IMR-90 (cell line): Measurements from ENCODE around the gene CYYR1. TPM values are rescaled to one million over a fixed set of nuclear protein-coding genes. Genes with fewer than 3 reads are reported as not detected.

Source experiments
- ATAC-seq: fragments of 200-7000 bp; cut with Tn5 transposase; 2 replicates; pipeline ENCODE4 v1.9.1; 2020; ENCODE audit warnings: low read depth, mild to moderate bottlenecking, moderate library complexity
- BruUV-seq: library from RNA; stranded (reverse); fragments of 400-500 nt; replicated peaks from 2 replicates; lab custom pipeline; 2021; lab: Mats Ljungman, UMichigan
- CTCF ChIA-PET: fragments of 300-600 bp; formaldehyde crosslinking; extraction: SDS; loops from one replicate; lab custom pipeline; 2021; ENCODE audit warnings: antibody characterized with exemption; lab: Yijun Ruan, JAX
- POLR2A ChIA-PET: fragments of 300-600 bp; sonication (Branson Sonifier 250); formaldehyde crosslinking; loops from one replicate; lab custom pipeline; 2022; ENCODE audit warnings: antibody characterized with exemption; ENCODE audit not compliant: unreplicated experiment; lab: Charles Lee
- DNase-seq: peaks from one replicate; pipeline ENCODE4 v3.0.0; 2013
- H2AFZ ChIP-seq: replicated peaks from 2 replicates; pipeline ENCODE3; 2013; ENCODE audit warnings: low read length, mild to moderate bottlenecking; ENCODE audit not compliant: poor library complexity
- H2AK5ac ChIP-seq: 2 replicates; pipeline ENCODE4 v1.6.1; 2013; ENCODE audit warnings: low read depth, low read length, inconsistent platforms
- H2AK9ac ChIP-seq: replicated peaks from 2 replicates; pipeline ENCODE3; 2013; ENCODE audit warnings: mild to moderate bottlenecking, low read depth, low read length, moderate library complexity; ENCODE audit not compliant: poor library complexity
- H2BK120ac ChIP-seq: 2 replicates; pipeline ENCODE4 v1.6.1; 2013; ENCODE audit warnings: low read depth, low read length, inconsistent platforms
- H2BK15ac ChIP-seq: 3 replicates; pipeline ENCODE4 v1.6.1; 2013; ENCODE audit warnings: low read depth, low read length, inconsistent platforms
- H2BK20ac ChIP-seq: 2 replicates; pipeline ENCODE4 v1.6.1; 2013; ENCODE audit warnings: low read depth, mild to moderate bottlenecking, inconsistent platforms, low read length, moderate library complexity
- H2BK5ac ChIP-seq: 2 replicates; pipeline ENCODE4 v1.6.1; 2013; ENCODE audit warnings: mild to moderate bottlenecking, low read depth, low read length, inconsistent platforms; ENCODE audit not compliant: poor library complexity, severe bottlenecking
- H3K14ac ChIP-seq: replicated peaks from 2 replicates; pipeline ENCODE4 v1.6.1; 2013; ENCODE audit warnings: low read depth, low read length, inconsistent platforms
- H3K18ac ChIP-seq: 2 replicates; pipeline ENCODE4 v1.6.1; 2013; ENCODE audit warnings: low read depth, low read length, control low read depth
- H3K23ac ChIP-seq: 2 replicates; pipeline ENCODE4 v1.6.1; 2013; ENCODE audit warnings: low read depth, low read length, inconsistent platforms
- H3K27ac ChIP-seq: 2 replicates; pipeline ENCODE4 v1.5.1; 2013; ENCODE audit warnings: mild to moderate bottlenecking, control low read depth, low read length; ENCODE audit not compliant: insufficient read depth
- H3K27me3 ChIP-seq: 2 replicates; pipeline ENCODE4 v1.6.1; 2013; ENCODE audit warnings: low read length; ENCODE audit not compliant: control insufficient read depth, insufficient read depth
- H3K36me3 ChIP-seq: 2 replicates; pipeline ENCODE4 v1.6.1; 2013; ENCODE audit warnings: low read length, mixed read lengths; ENCODE audit not compliant: control insufficient read depth, insufficient read depth
- H3K4ac ChIP-seq: 2 replicates; pipeline ENCODE4 v1.6.1; 2013; ENCODE audit warnings: low read depth, low read length, inconsistent platforms
- H3K4me1 ChIP-seq: 2 replicates; pipeline ENCODE4 v1.6.1; 2013; ENCODE audit warnings: low read length, mixed read lengths; ENCODE audit not compliant: control insufficient read depth, insufficient read depth
- H3K4me2 ChIP-seq: 2 replicates; pipeline ENCODE4 v1.6.1; 2013; ENCODE audit warnings: low read depth, mild to moderate bottlenecking, control low read depth, low read length, moderate library complexity
- H3K4me3 ChIP-seq: 2 replicates; pipeline ENCODE4 v1.5.1; 2013; ENCODE audit warnings: low read depth, mild to moderate bottlenecking, control low read depth, low read length, moderate library complexity; ENCODE audit not compliant: insufficient read depth
- H3K56ac ChIP-seq: 2 replicates; pipeline ENCODE4 v1.6.1; 2013; ENCODE audit warnings: low read length, inconsistent platforms; ENCODE audit not compliant: insufficient read depth; ENCODE audit errors: extremely low read depth
- H3K79me1 ChIP-seq, 2 experiments: 2 replicates each; pipeline ENCODE4 v1.6.1; 2013; ENCODE audit warnings: low read length in 2 of 2, inconsistent platforms in 1 of 2, low read depth in 1 of 2
- H3K9ac ChIP-seq: 2 replicates; pipeline ENCODE4 v1.6.1; 2013; ENCODE audit warnings: low read depth, low read length, control low read depth
- H3K9me1 ChIP-seq: 2 replicates; pipeline ENCODE4 v1.6.1; 2013; ENCODE audit warnings: low read length, inconsistent platforms; ENCODE audit not compliant: insufficient read depth
- H3K9me3 ChIP-seq: 2 replicates; pipeline ENCODE4 v1.6.1; 2013; ENCODE audit warnings: low read length; ENCODE audit not compliant: control insufficient read depth, insufficient read depth
- H4K20me1 ChIP-seq: 2 replicates; pipeline ENCODE4 v1.6.1; 2013; ENCODE audit warnings: low read length, inconsistent platforms; ENCODE audit not compliant: insufficient read depth
- H4K5ac ChIP-seq: 2 replicates; pipeline ENCODE4 v1.6.1; 2013; ENCODE audit warnings: mild to moderate bottlenecking, low read depth, low read length, control low read depth
- H4K8ac ChIP-seq, 2 experiments: 2 replicates each; pipeline ENCODE4 v1.6.1; 2013; ENCODE audit warnings: low read depth in 2 of 2, low read length in 2 of 2, control low read depth in 1 of 2, inconsistent platforms in 1 of 2
- H4K91ac ChIP-seq: 2 replicates; pipeline ENCODE4 v1.6.1; 2013; ENCODE audit warnings: low read depth, low read length, inconsistent platforms; ENCODE audit not compliant: insufficient read depth
- BHLHE40 ChIP-seq: fragments of 150-350 bp; IDR thresholded peaks from 2 replicates; pipeline ENCODE4 v1.6.1; 2016; ENCODE audit warnings: mild to moderate bottlenecking, low read depth, low read length
- CEBPB ChIP-seq: IDR thresholded peaks from 2 replicates; pipeline ENCODE4 v1.6.1; 2012; ENCODE audit warnings: low read depth, low read length, improper control_type of control experiment
- CHD1 ChIP-seq: IDR thresholded peaks from 2 replicates; pipeline ENCODE4 v1.6.1; 2012; ENCODE audit warnings: low read depth, low read length, improper control_type of control experiment
- CTCF ChIP-seq: conservative IDR thresholded peaks from 2 replicates; pipeline ENCODE4 v1.5.1; 2012; ENCODE audit warnings: mild to moderate bottlenecking, low read depth, low read length, improper control_type of control experiment
- FOS ChIP-seq: fragments of 150-350 bp; IDR thresholded peaks from 2 replicates; pipeline ENCODE4 v1.6.1; 2016; ENCODE audit warnings: low read depth, low read length
- MAFK ChIP-seq: IDR thresholded peaks from 2 replicates; pipeline ENCODE4 v1.6.1; 2012; ENCODE audit warnings: low read depth, low read length, improper control_type of control experiment
- MAZ ChIP-seq: IDR thresholded peaks from 2 replicates; pipeline ENCODE4 v1.6.1; 2012; ENCODE audit warnings: low read depth, mild to moderate bottlenecking, low read length, improper control_type of control experiment, moderate library complexity, borderline replicate concordance
- MXI1 ChIP-seq: IDR thresholded peaks from 2 replicates; pipeline ENCODE4 v1.6.1; 2012; ENCODE audit warnings: low read depth, mild to moderate bottlenecking, low read length, moderate library complexity, borderline replicate concordance
- NFE2L2 ChIP-seq: fragments of 150-350 bp; IDR thresholded peaks from 2 replicates; pipeline ENCODE4 v1.6.1; 2016; ENCODE audit warnings: low read depth, mild to moderate bottlenecking, low read length
- POLR2A ChIP-seq: IDR thresholded peaks from 2 replicates; pipeline ENCODE4 v1.6.1; 2012; ENCODE audit warnings: mild to moderate bottlenecking, low read depth, low read length
- RAD21 ChIP-seq: IDR thresholded peaks from 2 replicates; pipeline ENCODE4 v1.6.1; 2012; ENCODE audit warnings: low read length, improper control_type of control experiment
- RCOR1 ChIP-seq: IDR thresholded peaks from 2 replicates; pipeline ENCODE4 v1.6.1; 2012; ENCODE audit warnings: mild to moderate bottlenecking, low read length, improper control_type of control experiment; ENCODE audit not compliant: insufficient replicate concordance
- RFX5 ChIP-seq: IDR thresholded peaks from 2 replicates; pipeline ENCODE4 v1.8.0; 2012; ENCODE audit warnings: low read depth, mild to moderate bottlenecking, low read length, moderate library complexity
- SMC3 ChIP-seq: fragments of 150-350 bp; IDR thresholded peaks from 2 replicates; pipeline ENCODE4 v1.6.1; 2016; ENCODE audit warnings: low read depth, mild to moderate bottlenecking, antibody characterized with exemption, low read length, moderate library complexity
- WGBS, 2 experiments: methylation state at CpG; one replicate each; pipeline versions ENCODE4 v1.1.5 to v1.1.7; 2013; ENCODE audit warnings: missing lambda C conversion rate in 2 of 2; ENCODE audit not compliant: insufficient read length in 1 of 2; ENCODE audit errors: extremely low coverage in 2 of 2; 5-methylcytosine and 5-hydroxymethylcytosine counted together
- dilution Hi-C: fragments of 300-500 bp; cut with HindIII; formaldehyde crosslinking; loops from one replicate; pipeline ENCODE4 v1.14.3; 2018; ENCODE audit warnings: low sequenced_read_pairs; ENCODE audit not compliant: unreplicated experiment
- in situ Hi-C: fragments of 300-500 bp; cut with MboI; formaldehyde crosslinking; loops from 3 replicates; pipeline ENCODE4 v1.14.3; 2019; ENCODE audit warnings: low sequenced_read_pairs, inconsistent platforms, mixed read lengths
- intact Hi-C: fragments of 100-400 bp; cut with micrococcal nuclease; formaldehyde crosslinking; loops from 2 replicates; pipeline ENCODE4 v1.10.0; 2022
- polyA plus RNA-seq, 3 experiments: library from polyadenylated mRNA; depleted of rRNA; stranded (reverse); fragments of >200 nt; gene quantifications; 2 replicates each; pipeline ENCODE4 v1.2.3, GENCODE V29; 2012; ENCODE audit warnings: low replicate concordance in 1 of 3
- total RNA-seq: library from RNA; depleted of rRNA; stranded (reverse); fragments of >200 nt; gene quantifications from 2 replicates; pipeline ENCODE4 v1.2.3, GENCODE V29; 2012
- TF ChIP-seq, protein P1 (sequence below): fragments of 150-350 bp; IDR thresholded peaks from 2 replicates; pipeline ENCODE4 v1.6.1; 2016; ENCODE audit warnings: low read depth, mild to moderate bottlenecking, low read length, moderate library complexity, borderline replicate concordance
- TF ChIP-seq, protein P2 (sequence below): fragments of 150-350 bp; IDR thresholded peaks from 2 replicates; pipeline ENCODE4 v1.6.1; 2017; ENCODE audit warnings: mild to moderate bottlenecking, antibody characterized with exemption, low read length, low read depth

Gene CYYR1
- total and polyA plus RNA-seq, 2 of the 4 experiments (the other 2 are of a cell fraction), result not detected

- Histone ChIP-seq H2BK5ac (no peak overlapping the region), H3K9me3 (no peaks in the 10 kb centered on the region), H3K4me1 (no peaks in the 10 kb centered on the region), H4K8ac (no peak overlapping the region), H3K4ac (no peak overlapping the region), H2AK9ac (no peak overlapping the region), H2BK120ac (no peak overlapping the region), H3K23ac (no peak overlapping the region), H4K20me1 (no peaks in the 10 kb centered on the region), H3K14ac (no peak overlapping the region), H3K36me3 (no peaks in the 10 kb centered on the region), H3K56ac (no peak overlapping the region), H2AFZ (no peak overlapping the region), H4K5ac (no peak overlapping the region), H2AK5ac (no peak overlapping the region), H3K27me3 (no peaks in the 10 kb centered on the region), H3K4me3 (no peak overlapping the region), H4K91ac (no peak overlapping the region), H3K18ac (no peak overlapping the region), H3K79me1 (no peaks in the 10 kb centered on the region), H2BK20ac (no peak overlapping the region), H2BK15ac (no peak overlapping the region), H3K27ac (no peak overlapping the region), H3K9me1 (no peaks in the 10 kb centered on the region), H3K4me2 (no peak overlapping the region), H3K9ac (no peak overlapping the region)
- DNase-seq (no peak), ATAC-seq (no peak)
- dilution Hi-C loops (no loop called here), intact Hi-C loops (no loop called here), in situ Hi-C loops (no loop called here)
- POLR2A ChIA-PET, result no interaction called here
- no CpG with 5 or more reads among the region's 3 CpGs for WGBS, 2 experiments
- BruUV-seq, result no TSS peak
- no peak for TF ChIP-seq CTCF
- TF ChIP-seq CEBPB, result no peak
- no peak for TF ChIP-seq SMC3
- TF ChIP-seq BHLHE40, result no peak
- TF ChIP-seq CHD1, result no peak
- TF ChIP-seq, protein P1, sequence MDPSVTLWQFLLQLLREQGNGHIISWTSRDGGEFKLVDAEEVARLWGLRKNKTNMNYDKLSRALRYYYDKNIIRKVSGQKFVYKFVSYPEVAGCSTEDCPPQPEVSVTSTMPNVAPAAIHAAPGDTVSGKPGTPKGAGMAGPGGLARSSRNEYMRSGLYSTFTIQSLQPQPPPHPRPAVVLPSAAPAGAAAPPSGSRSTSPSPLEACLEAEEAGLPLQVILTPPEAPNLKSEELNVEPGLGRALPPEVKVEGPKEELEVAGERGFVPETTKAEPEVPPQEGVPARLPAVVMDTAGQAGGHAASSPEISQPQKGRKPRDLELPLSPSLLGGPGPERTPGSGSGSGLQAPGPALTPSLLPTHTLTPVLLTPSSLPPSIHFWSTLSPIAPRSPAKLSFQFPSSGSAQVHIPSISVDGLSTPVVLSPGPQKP, result no peak
- TF ChIP-seq POLR2A, result no peak
- TF ChIP-seq FOS, result no peak
- TF ChIP-seq MAZ, result no peak
- no peak for TF ChIP-seq NFE2L2
- TF ChIP-seq, protein P2, sequence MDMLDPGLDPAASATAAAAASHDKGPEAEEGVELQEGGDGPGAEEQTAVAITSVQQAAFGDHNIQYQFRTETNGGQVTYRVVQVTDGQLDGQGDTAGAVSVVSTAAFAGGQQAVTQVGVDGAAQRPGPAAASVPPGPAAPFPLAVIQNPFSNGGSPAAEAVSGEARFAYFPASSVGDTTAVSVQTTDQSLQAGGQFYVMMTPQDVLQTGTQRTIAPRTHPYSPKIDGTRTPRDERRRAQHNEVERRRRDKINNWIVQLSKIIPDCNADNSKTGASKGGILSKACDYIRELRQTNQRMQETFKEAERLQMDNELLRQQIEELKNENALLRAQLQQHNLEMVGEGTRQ, result no peak
- TF ChIP-seq RCOR1, result no peak
- TF ChIP-seq RAD21, result no peak
- TF ChIP-seq MXI1, result no peak
- no peak for TF ChIP-seq MAFK
- TF ChIP-seq RFX5, result no peak
- CTCF ChIA-PET, result no interaction called here
Measured at GRCh38 chr21:26501495-26502021, 71.5 kb downstream of the CYYR1 start.
